A673 (cell line): ENCODE measurements around the gene CTXND2. TPM values are rescaled to one million over a fixed set of nuclear protein-coding genes. Genes with fewer than 3 reads are reported as not detected.
"Not testable (repeated sequence)": the region's sequence is repeated elsewhere in the genome, so short reads cannot be mapped to it uniquely, and the experiment has no call there.

Source experiments
- Bru-seq: library from RNA; stranded (reverse); fragments of 400-500 nt; gene quantifications from one replicate; lab custom pipeline; 2021; lab: Mats Ljungman, UMichigan
- BruChase-seq, 2 experiments: library from RNA; stranded (reverse); fragments of 400-500 nt; gene quantifications; one replicate each; lab custom pipeline; 2021; lab: Mats Ljungman, UMichigan
- BruUV-seq: library from RNA; stranded (reverse); fragments of 400-500 nt; replicated peaks from 2 replicates; lab custom pipeline; 2021; lab: Mats Ljungman, UMichigan
- CTCF ChIA-PET: fragments of 300-600 bp; sonication (Branson Sonifier 250); formaldehyde crosslinking; loops from one replicate; lab custom pipeline; 2022; ENCODE audit warnings: antibody characterized with exemption; lab: Charles Lee
- POLR2A ChIA-PET: fragments of 300-600 bp; sonication (Branson Sonifier 250); formaldehyde crosslinking; loops from one replicate; lab custom pipeline; 2022; ENCODE audit warnings: antibody characterized with exemption; ENCODE audit not compliant: low non-redundant PET; lab: Charles Lee
- DNase-seq: peaks from one replicate; pipeline ENCODE4 v3.0.0-alpha.2; 2015; ENCODE audit warnings: low spot score
- H3K27ac ChIP-seq: fragments of 200-600 bp; sonication (generic); 2 replicates; pipeline ENCODE4 v1.5.1; 2016; ENCODE audit warnings: mixed run types, low read depth, mild to moderate bottlenecking, mixed read lengths, antibody characterized with exemption, low read length; ENCODE audit not compliant: poor library complexity, severe bottlenecking
- H3K27me3 ChIP-seq: fragments of 200-600 bp; sonication (generic); replicated peaks from 2 replicates; pipeline ENCODE4 v1.6.1; 2017; ENCODE audit warnings: mixed run types, low read depth, mild to moderate bottlenecking, mixed read lengths, antibody characterized with exemption, low read length; ENCODE audit not compliant: insufficient read depth, poor library complexity
- H3K36me3 ChIP-seq: fragments of 200-600 bp; sonication (generic); 2 replicates; pipeline ENCODE4 v1.6.1; 2016; ENCODE audit warnings: mixed run types, mild to moderate bottlenecking, mixed read lengths, antibody characterized with exemption, low read length; ENCODE audit not compliant: insufficient read depth, poor library complexity, severe bottlenecking
- H3K4me1 ChIP-seq: fragments of 200-600 bp; sonication (generic); 2 replicates; pipeline ENCODE4 v1.6.1; 2017; ENCODE audit warnings: mixed run types, mild to moderate bottlenecking, mixed read lengths, antibody characterized with exemption, low read length; ENCODE audit not compliant: insufficient read depth, poor library complexity, severe bottlenecking
- H3K4me3 ChIP-seq: fragments of 200-600 bp; sonication (generic); 2 replicates; pipeline ENCODE4 v1.5.1; 2016; ENCODE audit warnings: low read depth, mixed run types, mild to moderate bottlenecking, mixed read lengths, low read length; ENCODE audit not compliant: poor library complexity, severe bottlenecking
- H3K9me3 ChIP-seq: fragments of 200-600 bp; sonication (generic); 2 replicates; pipeline ENCODE4 v1.6.1; 2016; ENCODE audit warnings: mixed run types, low read depth, mild to moderate bottlenecking, mixed read lengths, antibody characterized with exemption, low read length; ENCODE audit not compliant: poor library complexity, severe bottlenecking
- CTCF ChIP-seq: fragments of 300-800, 200-600 bp; sonication (generic); conservative IDR thresholded peaks from 2 replicates; pipeline ENCODE4 v1.5.1; 2017; ENCODE audit warnings: low read depth, mild to moderate bottlenecking, antibody characterized with exemption, low read length, moderate library complexity, mixed read lengths
- EZH2 ChIP-seq: fragments of 200-600 bp; sonication (generic); IDR thresholded peaks from 2 replicates; pipeline ENCODE4 v1.6.1; 2017; ENCODE audit warnings: borderline replicate concordance, low read depth, mild to moderate bottlenecking, mixed read lengths, antibody characterized with exemption, low read length; ENCODE audit not compliant: poor library complexity, severe bottlenecking
- intact Hi-C: fragments of 100-400 bp; cut with micrococcal nuclease; formaldehyde crosslinking; loops from one replicate; pipeline ENCODE4 v1.10.0; 2022; ENCODE audit not compliant: unreplicated experiment
- long read RNA-seq: library from polyadenylated mRNA; stranded (forward); transcript quantifications from one replicate; pipeline ENCODE4 v2.0.0, GENCODE V29; 2022
- total RNA-seq: library from RNA; stranded (reverse); gene quantifications from 2 replicates; pipeline ENCODE4 v1.2.3, GENCODE V29; 2021

Gene CTXND2
- total RNA-seq = not detected in 2 replicates
- Bru-seq, nascent RNA = percentile 5 among the genes with signal in this experiment
- percentile 3 among the genes with signal in this experiment for BruChase-seq, experiment 1, labeled RNA remaining after a 2-hour chase
- BruChase-seq, experiment 2, labeled RNA remaining after a 6-hour chase = percentile 3 among the genes with signal in this experiment
- long read RNA-seq = 0 reads

DNA sequence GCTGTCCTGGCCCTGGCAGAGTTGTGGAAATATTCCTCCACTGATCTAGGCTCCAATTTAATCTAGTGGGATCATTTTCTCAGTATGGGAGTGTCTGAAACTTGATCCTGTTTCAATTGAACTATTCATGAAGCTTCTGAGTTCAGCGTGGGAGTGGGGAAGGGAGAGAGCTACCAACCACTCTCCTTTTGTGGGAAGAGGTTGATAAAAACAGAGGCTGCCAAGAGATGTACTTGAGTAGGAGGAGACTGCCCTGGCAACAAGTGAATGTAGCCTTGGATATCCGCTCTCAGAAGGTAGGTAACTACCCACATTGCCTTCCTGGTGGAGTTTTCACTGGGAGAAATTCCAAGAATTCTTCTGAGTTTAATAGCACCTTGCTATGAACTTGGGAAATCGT is at the start of gene CTXND2:
Gene CTXND2 (plus strand): TSS at position 119 of the 400 bp plus-strand sequence. CDS start 25,179 bp downstream, outside the sequence.
- Histone ChIP-seq H3K4me3 (no peak within 1 kb of the TSS), H3K27ac (no peak within 1 kb of the TSS), H3K36me3 (no peaks in the 10 kb centered on the region), H3K4me1 (no peaks in the 10 kb centered on the region), H3K27me3 (no peaks in the 10 kb centered on the region), H3K9me3 (no peaks in the 10 kb centered on the region)
- peak; percentile 42 for DNase-seq
- TF ChIP-seq EZH2 (no peak), CTCF (no peak)
- ChIA-PET CTCF (no interaction called here), POLR2A (no interaction called here)
- intact Hi-C loops = no loop called here
- BruUV-seq = no TSS peak

DNA sequence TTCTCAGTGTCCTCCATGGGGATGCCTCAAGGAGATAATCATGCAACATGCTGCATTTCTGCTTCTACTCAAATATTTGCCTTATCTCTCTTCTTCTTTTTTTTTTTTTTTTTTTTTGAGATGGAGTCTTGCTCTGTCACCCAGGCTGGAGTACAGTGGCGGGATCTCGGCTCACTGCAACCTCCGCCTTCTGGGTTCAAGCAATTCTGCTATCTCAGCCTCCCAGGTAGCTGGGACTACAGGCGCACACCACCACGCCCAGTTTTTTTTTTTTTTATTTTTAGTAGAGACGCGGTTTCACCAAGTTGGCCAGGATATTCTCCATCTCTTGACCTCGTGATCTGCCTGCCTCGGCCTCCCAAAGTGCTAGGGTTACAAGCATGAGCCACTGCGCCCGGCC is 46.1 kb upstream of the CTXND2 start:
- CTCF ChIA-PET, intact Hi-C loops, H3K9me3 ChIP-seq, BruUV-seq, H3K4me3 ChIP-seq, H3K27me3 ChIP-seq, H3K4me1 ChIP-seq, DNase-seq, H3K27ac ChIP-seq, POLR2A ChIA-PET: not testable (repeated sequence)
- peaks cover 26% of the 10 kb centered on the region for H3K36me3 ChIP-seq

- Histone ChIP-seq H3K4me3 (no peak overlapping the region), H3K36me3 (peaks cover 18% of the 10 kb centered on the region), H3K27me3 (no peaks in the 10 kb centered on the region), H3K4me1 (no peaks in the 10 kb centered on the region), H3K27ac (no peak overlapping the region), H3K9me3 (no peaks in the 10 kb centered on the region)
- ChIA-PET CTCF (no interaction called here), POLR2A (no interaction called here)
- intact Hi-C loops = no loop called here
- BruUV-seq = no TSS peak
- TF ChIP-seq EZH2 (no peak), CTCF (no peak)
- no peak for DNase-seq
These were observed 45.3 kb upstream of the CTXND2 start for GRCh38 chr1:150841626-150842025.

DNA sequence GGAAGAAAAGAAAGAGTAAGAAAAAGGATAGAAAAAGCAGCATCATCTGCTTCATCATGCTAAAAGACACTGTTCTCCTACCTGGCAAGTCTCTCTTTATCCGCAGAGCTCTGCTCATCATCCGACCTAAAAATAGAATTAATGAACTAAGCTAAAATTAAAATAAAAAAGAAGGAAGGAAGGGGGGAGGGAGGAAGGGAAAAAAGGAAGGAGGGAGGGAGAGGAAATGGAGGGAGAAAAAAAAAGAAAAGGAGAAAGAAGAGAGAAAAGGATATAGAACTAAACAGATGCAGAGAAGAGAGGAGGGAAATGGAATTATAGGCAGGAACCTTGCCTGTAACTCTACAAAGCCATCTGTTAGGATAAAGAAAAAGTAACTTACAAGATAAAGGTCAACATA is 44.6 kb upstream of the CTXND2 start:
- no peaks in the 10 kb centered on the region for H3K9me3 ChIP-seq
- CTCF ChIA-PET = no interaction called here
- no peak for TF ChIP-seq EZH2
- no peak for TF ChIP-seq CTCF
- H3K36me3 ChIP-seq = peaks cover 15% of the 10 kb centered on the region
- intact Hi-C loops = no loop called here
- DNase-seq = no peak
- POLR2A ChIA-PET = no interaction called here
- no peak overlapping the region for H3K4me3 ChIP-seq
- BruUV-seq = no TSS peak
- no peaks in the 10 kb centered on the region for H3K27me3 ChIP-seq
- no peaks in the 10 kb centered on the region for H3K4me1 ChIP-seq
- no peak overlapping the region for H3K27ac ChIP-seq
